ENCODE data around the gene ELF3.
"Not testable (repeated sequence)": the region's sequence is repeated elsewhere in the genome, so short reads cannot be mapped to it uniquely, and the experiment has no call there.

The ELF3 gene

GRCh38 chr1:202034683-202035462, 24.5 kb downstream of the ELF3 start:
- no peak for DNase-seq (ENCODE audit: low spot score)

GRCh38 chr1:202036595-202037387, 26.4 kb downstream of the ELF3 start:
- DNase-seq (ENCODE audit: low spot score): no peak

GRCh38 chr1:202037706-202038296, 27.4 kb downstream of the ELF3 start:
- no peak for DNase-seq (ENCODE audit: low spot score)

GRCh38 chr1:202038688-202039346, 28.4 kb downstream of the ELF3 start:
- no peak for DNase-seq (ENCODE audit: low spot score)

GRCh38 chr1:202045705-202046104, 35.3 kb downstream of the ELF3 start:
- DNase-seq (ENCODE audit: low spot score): no peak

- no peak for DNase-seq (ENCODE audit: low spot score)
Observed at GRCh38 chr1:202046227-202046626, 35.8 kb downstream of the ELF3 start.

- DNase-seq (ENCODE audit: low spot score): no peak
Observed at GRCh38 chr1:202046748-202047708, 36.6 kb downstream of the ELF3 start.

- DNase-seq (ENCODE audit: low spot score): no peak
Observed at GRCh38 chr1:202047977-202048376, 37.6 kb downstream of the ELF3 start.

GRCh38 chr1:202049129-202049528, 38.7 kb downstream of the ELF3 start:
- DNase-seq (ENCODE audit: low spot score): no peak

GRCh38 chr1:202054094-202054493, 43.7 kb downstream of the ELF3 start:
- no peak for DNase-seq (ENCODE audit: low spot score)

GRCh38 chr1:202054673-202055072, 44.3 kb downstream of the ELF3 start:
- DNase-seq (ENCODE audit: low spot score): not testable (repeated sequence)

GRCh38 chr1:202056644-202057334, 46.4 kb downstream of the ELF3 start:
- DNase-seq (ENCODE audit: low spot score): no peak

GRCh38 chr1:202057335-202057704, 46.9 kb downstream of the ELF3 start:
- not testable (repeated sequence) for DNase-seq (ENCODE audit: low spot score)

GRCh38 chr1:202058001-202058908, 47.9 kb downstream of the ELF3 start:
- DNase-seq (ENCODE audit: low spot score): no peak

GRCh38 chr1:202061055-202061454, 50.7 kb downstream of the ELF3 start:
- DNase-seq (ENCODE audit: low spot score): no peak

GRCh38 chr1:202061787-202062186, 51.4 kb downstream of the ELF3 start:
- not testable (repeated sequence) for DNase-seq (ENCODE audit: low spot score)

- not testable (repeated sequence) for DNase-seq (ENCODE audit: low spot score)
Observed at GRCh38 chr1:202062636-202063035, 52.2 kb downstream of the ELF3 start.

- DNase-seq (ENCODE audit: low spot score): no peak
Observed at GRCh38 chr1:202063093-202063492, 52.7 kb downstream of the ELF3 start.

- not testable (repeated sequence) for DNase-seq (ENCODE audit: low spot score)
Observed at GRCh38 chr1:202064889-202065312, 54.5 kb downstream of the ELF3 start.
